Aorta (tissue), 5 donors: ENCODE data around the gene PDE4D. TPM values are rescaled to one million over a fixed set of nuclear protein-coding genes. Genes with fewer than 3 reads are reported as not detected.
"Not testable (repeated sequence)": the region's sequence is repeated elsewhere in the genome, so short reads cannot be mapped to it uniquely, and the experiment has no call there.

ENCODE experiments used
- ATAC-seq: fragments of 200-7000 bp; cut with Tn5 transposase; one replicate; pipeline ENCODE4 v1.9.1; 2022; ENCODE audit warnings: moderate library complexity; ENCODE audit not compliant: low FRiP score
- DNase-seq, 2 donors: peaks; one replicate each; pipeline ENCODE4 v3.0.0-alpha.2; 2020
- H3K27ac ChIP-seq, 2 donors: one replicate each; pipeline ENCODE4 v1.5.1; 2013; ENCODE audit warnings: low read length in 2 of 2, mild to moderate bottlenecking in 2 of 2, moderate library complexity in 2 of 2, control low read depth in 1 of 2, inconsistent platforms in 1 of 2, low read depth in 1 of 2
- H3K27me3 ChIP-seq, 2 donors: one replicate each; pipeline ENCODE4 v1.6.1; 2013; ENCODE audit warnings: control low read depth in 1 of 2, low read length in 1 of 2, mild to moderate bottlenecking in 1 of 2, moderate library complexity in 1 of 2; ENCODE audit not compliant: insufficient read depth in 2 of 2, control insufficient read depth in 1 of 2
- H3K36me3 ChIP-seq, 2 donors: one replicate each; pipeline ENCODE4 v1.6.1; 2013; ENCODE audit warnings: control low read depth in 1 of 2, low read length in 1 of 2, mild to moderate bottlenecking in 1 of 2; ENCODE audit not compliant: insufficient read depth in 2 of 2, control insufficient read depth in 1 of 2
- H3K4me1 ChIP-seq, 2 donors: one replicate each; pipeline ENCODE4 v1.6.1; 2013; ENCODE audit warnings: low read length in 2 of 2, control low read depth in 1 of 2, mild to moderate bottlenecking in 1 of 2, moderate library complexity in 1 of 2; ENCODE audit not compliant: insufficient read depth in 2 of 2, control insufficient read depth in 1 of 2
- H3K4me3 ChIP-seq, 2 donors: one replicate each; pipeline ENCODE4 v1.5.1; 2013; ENCODE audit warnings: low read length in 2 of 2, control low read depth in 1 of 2, mild to moderate bottlenecking in 1 of 2
- H3K9me3 ChIP-seq: one replicate; pipeline ENCODE4 v1.6.1; 2013; ENCODE audit warnings: mild to moderate bottlenecking, low read length; ENCODE audit not compliant: control insufficient read depth
- WGBS, 2 donors: extraction: QIAGEN DNeasy Blood & Tissue Kit; methylation state at CpG; one replicate each; pipeline ENCODE4 v1.1.7; 2013; 5-methylcytosine and 5-hydroxymethylcytosine counted together
- intact Hi-C, 2 donors: fragments of 100-400 bp; cut with DNase I; formaldehyde crosslinking; loops; one replicate each; pipeline versions ENCODE4 v1.14.2 to v1.15.0; 2022
- polyA plus RNA-seq, 2 donors: library from polyadenylated mRNA; stranded (reverse); fragments of 200-250 nt; gene quantifications; one replicate each; pipeline ENCODE4 v1.2.3, GENCODE V29; 2013
- total RNA-seq, 2 donors: library from RNA; stranded (reverse); fragmentation: NEBNext Ultra II Directional; extraction: Animal tissue kit (Norgen Biotek cat#: 25700); gene quantifications; one replicate each; pipeline ENCODE4 v1.2.1, GENCODE V29; 2021
- donor health status: healthy with polysubstance abuse.
- donor health status: Bipolar disorder and iron deficiency.
- donor health status: DM: no; HTN: no; CAD: no.
- donor health status: DM: no; HTN: no; CAD: no.
- donor health status: DM: yes; HTN: yes; CAD: no.

PDE4D gene
- total and polyA plus RNA-seq, 4 donors = 2.4 to 112 (median 33.3) TPM

DNA sequence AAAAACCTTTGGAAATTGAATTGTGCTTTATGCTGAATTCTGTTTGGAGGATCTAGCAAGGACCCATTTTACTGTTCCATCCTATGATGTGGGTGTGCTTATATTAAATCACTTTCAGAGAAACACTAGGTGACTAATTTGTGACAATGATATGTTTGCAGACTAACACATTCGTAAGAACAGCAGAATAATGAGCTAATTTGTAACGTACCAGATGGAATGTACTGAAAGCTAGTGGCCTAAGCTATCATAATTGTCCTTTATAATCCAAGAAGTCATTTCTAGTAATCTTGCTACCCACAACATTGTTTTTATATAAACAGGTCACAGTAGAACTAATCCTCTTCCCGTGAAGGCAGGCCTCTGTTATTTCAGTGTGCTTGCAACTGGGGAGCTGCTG lies 292.5 kb downstream of the PDE4D start:
- DNase-seq (no peak), ATAC-seq (no peak)
- H3K4me3 ChIP-seq = no peak overlapping the region
- no peaks in the 10 kb centered on the region for H3K36me3 ChIP-seq
- H3K4me1 ChIP-seq = peaks cover 0 to 2% of the 10 kb centered on the region in 2 donors
- H3K27me3 ChIP-seq = no peaks in the 10 kb centered on the region
- no peaks in the 10 kb centered on the region for H3K9me3 ChIP-seq
- intact Hi-C loops = no loop called here
- WGBS, 2 donors = 76 to 80% methylated on average over 3 of the region's 3 CpGs
- H3K27ac ChIP-seq = no peak overlapping the region

DNA sequence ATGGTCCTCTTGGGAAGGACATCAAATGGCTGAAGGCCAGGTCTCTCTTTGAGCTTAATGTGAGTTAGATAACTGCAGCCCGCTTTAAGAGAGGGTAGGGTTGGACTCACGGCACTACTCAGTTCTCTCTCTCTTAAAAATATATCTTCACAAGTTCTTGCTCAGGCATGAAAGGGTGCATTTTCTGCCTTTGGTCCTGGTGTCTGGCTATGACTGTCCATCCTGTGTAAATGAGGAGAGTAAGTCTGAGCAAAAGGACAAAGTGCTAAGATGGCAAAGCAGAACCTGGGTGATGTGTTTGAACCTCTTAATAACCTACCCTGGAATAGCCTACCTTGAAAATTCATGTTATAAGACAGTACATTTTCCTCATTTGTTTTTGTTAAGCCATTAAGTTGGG lies 293.4 kb downstream of the PDE4D start:
- WGBS, 2 donors = 95% methylated on average over 2 of the region's 2 CpGs
- intact Hi-C loops = no loop called here

DNA sequence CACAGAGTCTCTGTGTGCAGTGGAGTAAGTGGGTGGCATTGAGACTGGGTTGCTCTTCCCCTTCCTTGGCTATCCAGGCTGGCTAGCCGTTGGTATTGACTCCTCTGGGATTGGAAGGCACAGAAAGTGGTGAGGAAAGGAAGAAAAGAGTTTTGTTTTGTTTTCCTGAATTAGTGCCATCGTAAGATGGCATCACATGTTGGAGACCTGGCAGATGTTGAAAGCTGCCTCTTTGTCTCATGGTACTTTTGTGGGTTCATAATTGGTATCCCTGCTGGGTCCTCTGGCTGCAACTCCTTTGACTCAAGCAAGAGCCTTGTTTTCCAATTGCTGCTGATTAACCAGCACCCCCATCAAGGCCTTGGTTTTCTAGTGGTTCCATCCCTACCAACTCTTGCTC lies 293.8 kb downstream of the PDE4D start:
- Histone ChIP-seq H3K36me3 (no peaks in the 10 kb centered on the region), H3K9me3 (no peaks in the 10 kb centered on the region), H3K4me3 (no peak overlapping the region), H3K27me3 (no peaks in the 10 kb centered on the region), H3K4me1 (peaks cover 0 to 2% of the 10 kb centered on the region in 2 donors), H3K27ac (no peak overlapping the region)
- DNase-seq (no peak), ATAC-seq (no peak)
- WGBS, 2 donors = 87 to 92% methylated on average over 2 of the region's 2 CpGs
- intact Hi-C loops = no loop called here

More for the DNA sequence above, 293.4 kb downstream of the PDE4D start:
- H3K27ac ChIP-seq = no peak overlapping the region
- DNase-seq = no peak
- no peak overlapping the region for H3K4me3 ChIP-seq
- no peaks in the 10 kb centered on the region for H3K9me3 ChIP-seq
- H3K4me1 ChIP-seq = peaks cover 0 to 2% of the 10 kb centered on the region in 2 donors
- no peaks in the 10 kb centered on the region for H3K27me3 ChIP-seq
- H3K36me3 ChIP-seq = no peaks in the 10 kb centered on the region
- ATAC-seq = no peak

DNA sequence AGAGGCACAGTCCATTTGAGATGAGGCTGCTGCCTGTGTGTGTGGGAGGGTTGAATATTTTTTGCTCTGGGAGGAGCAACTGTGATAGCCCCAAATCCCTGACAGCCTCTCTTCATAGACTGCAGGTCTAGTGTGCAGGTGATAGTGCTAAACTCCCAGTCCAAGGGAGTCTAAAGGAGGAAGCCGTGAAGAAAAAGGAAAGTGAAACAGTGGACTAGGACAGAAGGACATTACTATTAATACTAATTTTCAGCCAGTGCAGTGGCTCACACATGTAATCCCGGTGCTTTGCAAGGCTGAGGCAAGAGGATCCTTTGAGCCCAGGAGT lies 295.0 kb downstream of the PDE4D start:
- peak overlapping the region in 1 of 2 donors; percentile 36 for H3K27ac ChIP-seq
- 42 to 55% methylated on average over 2 of the region's 2 CpGs for WGBS, 2 donors
- no peaks in the 10 kb centered on the region for H3K36me3 ChIP-seq
- no peaks in the 10 kb centered on the region for H3K27me3 ChIP-seq
- intact Hi-C loops = no loop called here
- H3K9me3 ChIP-seq = no peaks in the 10 kb centered on the region
- no peak for DNase-seq
- peaks cover 0 to 2% of the 10 kb centered on the region in 2 donors for H3K4me1 ChIP-seq
- peak overlapping the region; percentile 10 to 17 for H3K4me3 ChIP-seq
- no peak for ATAC-seq

DNA sequence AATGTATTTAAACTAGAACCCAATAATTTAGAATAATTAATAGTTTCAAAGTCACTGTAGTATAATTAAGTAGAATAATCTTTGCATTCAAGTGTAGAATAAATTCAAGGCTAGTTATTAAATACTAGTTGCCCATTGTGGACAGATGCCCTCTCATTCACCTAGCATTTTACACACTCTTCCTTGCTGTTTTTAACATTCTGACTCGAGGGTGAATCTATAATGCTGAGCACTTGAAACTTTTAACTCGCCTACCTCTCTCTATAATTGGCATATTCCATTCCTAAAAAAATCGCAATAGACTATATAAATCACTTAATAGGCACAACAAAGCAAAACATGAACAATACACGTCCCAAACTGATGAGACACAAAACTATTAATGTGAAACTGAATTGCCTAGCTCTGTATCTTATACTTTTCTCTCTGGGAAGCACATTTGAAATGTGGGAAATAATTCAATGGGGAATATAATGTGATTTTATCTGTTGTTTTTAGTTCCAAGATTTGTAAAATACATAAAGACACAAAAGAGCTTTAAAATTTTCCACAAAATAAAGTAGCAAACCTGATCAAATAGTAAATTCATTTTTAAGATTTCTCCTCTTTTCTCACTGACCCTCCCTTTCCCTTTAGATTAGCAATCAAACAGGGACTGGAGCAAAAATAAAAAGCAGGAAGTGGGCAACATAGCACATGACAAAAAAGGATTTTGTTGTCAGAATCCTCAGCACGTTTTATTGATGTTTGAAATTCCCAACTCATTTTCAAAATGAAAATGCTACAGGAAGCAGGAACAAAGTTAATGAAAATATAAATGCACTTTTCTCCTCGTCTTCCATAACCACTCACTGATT lies 295.6 kb downstream of the PDE4D start:
- 39% methylated on average over 6 of the region's 6 CpGs for WGBS, 2 donors
- Histone ChIP-seq H3K9me3 (no peaks in the 10 kb centered on the region), H3K27me3 (no peaks in the 10 kb centered on the region), H3K4me3 (peak overlapping the region; percentile 10 to 17), H3K4me1 (peaks cover 0 to 2% of the 10 kb centered on the region in 2 donors), H3K36me3 (no peaks in the 10 kb centered on the region), H3K27ac (peak overlapping the region in 1 of 2 donors; percentile 36)
- DNase-seq (no peak), ATAC-seq (no peak)
- intact Hi-C loops = no loop called here

DNA sequence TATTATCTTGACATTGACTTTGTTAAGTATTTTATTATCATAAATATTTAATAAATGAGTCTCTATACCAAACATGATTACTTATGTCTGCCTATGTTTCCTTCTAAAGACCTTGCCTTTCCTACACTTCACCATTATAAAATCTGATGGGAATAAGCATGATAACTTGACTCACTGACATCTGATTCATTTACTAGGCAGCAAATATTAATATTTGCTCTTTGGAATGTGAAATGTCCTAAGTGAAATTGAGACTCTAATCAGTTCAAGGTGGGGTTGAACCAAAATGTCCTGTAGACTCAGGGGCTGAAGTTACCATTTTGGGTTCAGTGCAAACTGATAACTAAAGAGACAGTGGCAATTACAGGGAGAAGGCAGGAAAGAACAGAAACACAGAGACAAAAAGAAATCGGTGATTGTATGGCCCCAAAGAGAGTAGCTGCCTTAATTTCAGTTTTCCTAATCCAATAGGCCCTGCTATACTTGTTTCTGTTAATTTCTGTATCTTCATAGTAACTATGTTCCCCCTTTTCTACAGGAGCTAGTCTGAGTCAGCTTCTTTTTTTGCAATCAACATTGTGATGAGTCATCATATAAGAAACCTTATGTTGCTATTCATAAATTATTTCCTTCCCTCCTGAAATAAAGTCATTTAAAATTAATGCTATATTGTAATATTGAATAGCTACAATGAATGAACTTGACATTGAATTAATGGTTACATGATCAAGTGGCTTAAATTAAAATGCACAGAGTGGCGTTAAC lies 296.8 kb downstream of the PDE4D start:
- no peak for DNase-seq
- H3K9me3 ChIP-seq = no peaks in the 10 kb centered on the region
- no peak overlapping the region for H3K4me3 ChIP-seq
- no peak overlapping the region for H3K27ac ChIP-seq
- no peak for ATAC-seq
- H3K36me3 ChIP-seq = no peaks in the 10 kb centered on the region
- peaks cover 0 to 5% of the 10 kb centered on the region in 2 donors for H3K4me1 ChIP-seq
- WGBS, 2 donors = 92% methylated on average over 2 of the region's 2 CpGs
- intact Hi-C loops = no loop called here
- H3K27me3 ChIP-seq = no peaks in the 10 kb centered on the region

DNA sequence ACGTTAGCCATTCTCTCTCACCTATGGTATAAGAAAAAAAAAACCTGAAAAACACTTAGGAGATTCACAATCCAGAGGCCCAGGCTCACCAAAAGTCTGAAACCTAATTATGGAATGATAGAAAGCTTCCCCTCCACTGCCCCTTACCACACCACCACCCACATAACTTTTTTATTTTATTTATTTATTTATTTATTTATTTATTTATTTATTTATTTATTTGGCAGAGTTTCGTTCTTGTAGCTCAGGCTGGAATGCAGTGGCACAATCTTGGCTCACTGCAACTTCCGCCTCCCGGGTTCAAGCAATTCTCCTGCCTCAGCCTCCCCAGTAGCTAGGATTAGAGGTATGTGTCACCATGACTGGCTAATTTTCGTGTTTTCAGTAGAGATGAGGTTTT lies 299.4 kb downstream of the PDE4D start:
- H3K27ac ChIP-seq, H3K9me3 ChIP-seq, ATAC-seq, H3K4me1 ChIP-seq, DNase-seq, intact Hi-C loops, H3K27me3 ChIP-seq, H3K4me3 ChIP-seq, H3K36me3 ChIP-seq: not testable (repeated sequence)
- 90 to 92% methylated on average over 5 of the region's 5 CpGs for WGBS, 2 donors

DNA sequence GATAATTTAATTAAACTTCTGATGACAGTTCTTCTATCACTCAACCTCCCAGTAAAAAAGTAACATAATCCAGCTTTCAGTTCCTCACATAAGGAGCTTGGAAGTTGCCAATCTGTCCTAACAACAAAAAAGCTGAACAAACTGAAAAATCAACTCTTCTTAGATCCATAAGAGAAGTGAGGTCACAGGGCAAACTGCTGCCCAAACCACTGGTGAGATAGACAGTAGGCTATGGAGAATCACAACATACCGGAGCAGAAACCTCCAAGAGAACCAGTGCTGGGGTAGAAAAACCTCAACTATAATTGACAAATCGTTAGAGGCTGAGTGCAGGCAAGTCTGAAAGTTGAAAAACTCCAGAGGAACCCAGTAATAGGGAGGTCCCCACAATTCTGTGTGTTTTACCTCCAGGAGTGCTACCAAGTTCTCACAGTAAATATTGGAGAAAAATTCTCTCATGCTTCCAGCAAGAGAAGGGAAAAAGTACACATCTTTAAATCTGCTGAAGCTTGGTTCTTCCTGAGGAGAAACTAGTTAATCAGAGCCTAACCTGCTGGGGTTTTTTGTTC lies 300.0 kb downstream of the PDE4D start:
- Histone ChIP-seq H3K4me3 (no peak overlapping the region), H3K36me3 (no peaks in the 10 kb centered on the region), H3K27ac (no peak overlapping the region), H3K27me3 (no peaks in the 10 kb centered on the region), H3K9me3 (no peaks in the 10 kb centered on the region), H3K4me1 (peaks cover 0 to 5% of the 10 kb centered on the region in 2 donors)
- no peak for ATAC-seq
- DNase-seq = no peak
- intact Hi-C loops = no loop called here
- WGBS, 2 donors = 88 to 93% methylated on average over 2 of the region's 2 CpGs
